Limb (tissue), 2 donors: ENCODE data around the gene ZNF618.
"Not testable (repeated sequence)": the region's sequence is repeated elsewhere in the genome, so short reads cannot be mapped to it uniquely, and the experiment has no call there.

Source experiments
- DNase-seq, 2 donors: peaks; one replicate each; pipeline ENCODE4 v3.0.0-alpha.2; 2016; ENCODE audit errors: extremely low spot score in 2 of 2

ZNF618 gene

GRCh38 chr9:114078781-114079156 lies 202.7 kb downstream of the ZNF618 start:
- DNase-seq: no peak

- no peak for DNase-seq
These were observed 204.2 kb downstream of the ZNF618 start for GRCh38 chr9:114080195-114080772.

GRCh38 chr9:114080773-114081440 lies 204.8 kb downstream of the ZNF618 start:
- no peak for DNase-seq

- no peak for DNase-seq
These were observed 205.4 kb downstream of the ZNF618 start for GRCh38 chr9:114081441-114082016.

GRCh38 chr9:114082017-114082762 lies 206.1 kb downstream of the ZNF618 start:
- peak; percentile 90 to 92 for DNase-seq

- DNase-seq: not testable (repeated sequence)
These were observed 206.8 kb downstream of the ZNF618 start for GRCh38 chr9:114082763-114083412.

GRCh38 chr9:114083666-114084065 lies 207.6 kb downstream of the ZNF618 start:
- DNase-seq: no peak

GRCh38 chr9:114084282-114085073 lies 208.4 kb downstream of the ZNF618 start:
- DNase-seq: no peak

GRCh38 chr9:114085387-114085789 lies 209.3 kb downstream of the ZNF618 start:
- DNase-seq: no peak

GRCh38 chr9:114086009-114086408 lies 209.9 kb downstream of the ZNF618 start:
- no peak for DNase-seq

- no peak for DNase-seq
These were observed 210.5 kb downstream of the ZNF618 start for GRCh38 chr9:114086607-114087006.

GRCh38 chr9:114087721-114088120 lies 211.6 kb downstream of the ZNF618 start:
- no peak for DNase-seq

GRCh38 chr9:114088571-114089170 lies 212.6 kb downstream of the ZNF618 start:
- no peak for DNase-seq

GRCh38 chr9:114089206-114089840 lies 213.2 kb downstream of the ZNF618 start:
- DNase-seq: no peak

GRCh38 chr9:114090798-114091197 lies 214.7 kb downstream of the ZNF618 start:
- DNase-seq: no peak

- no peak for DNase-seq
These were observed 215.6 kb downstream of the ZNF618 start for GRCh38 chr9:114091711-114092110.

- no peak for DNase-seq
These were observed 216.2 kb downstream of the ZNF618 start for GRCh38 chr9:114092336-114092735.

- DNase-seq: no peak
These were observed 216.9 kb downstream of the ZNF618 start for GRCh38 chr9:114093031-114093471.

GRCh38 chr9:114093761-114094505 lies 217.8 kb downstream of the ZNF618 start:
- DNase-seq: no peak
